ENCODE measurements around the gene MITF.

The MITF gene

GRCh38 chr3:69700949-69701348, 38.3 kb upstream of the MITF start:
- Histone ChIP-seq H3K27me3 (ENCODE audit: insufficient read depth, low read length) (no peaks in the 10 kb centered on the region), H3K9me2 (ENCODE audit: low read depth, low read length) (no peaks in the 10 kb centered on the region), H2AFZ (ENCODE audit: low read length) (no peak overlapping the region), H3F3A (ENCODE audit: insufficient read depth, low read length) (no peaks in the 10 kb centered on the region), H3K9ac (ENCODE audit: low read length) (no peak overlapping the region), H3K4me3 (ENCODE audit: low read depth, low read length, poor library complexity, severe bottlenecking) (no peak overlapping the region), H3K4me2 (ENCODE audit: low read length) (no peak overlapping the region), H3K4me1 (ENCODE audit: insufficient read depth, low read length, severe bottlenecking) (no peaks in the 10 kb centered on the region), H3K79me2 (ENCODE audit: insufficient read depth, low read length) (no peaks in the 10 kb centered on the region), H4K20me1 (ENCODE audit: insufficient read depth, low read length) (no peaks in the 10 kb centered on the region), H3K36me3 (ENCODE audit: insufficient read depth, low read length) (no peaks in the 10 kb centered on the region), H3K9me3 (ENCODE audit: low read length) (no peaks in the 10 kb centered on the region), H3K27ac (ENCODE audit: low read depth, low read length, poor library complexity, severe bottlenecking) (no peak overlapping the region)
- TF ChIP-seq EZH2 (IDR thresholded peaks at IDR 0.05; ENCODE audit: borderline replicate concordance, low read length), result no peak
- TF ChIP-seq CTCF (IDR thresholded peaks at IDR 0.05; ENCODE audit: low read length), result no peak

GRCh38 chr3:69710153-69710977, 28.9 kb upstream of the MITF start:
- TF ChIP-seq CTCF (IDR thresholded peaks at IDR 0.05; ENCODE audit: low read length) (no peak), EZH2 (IDR thresholded peaks at IDR 0.05; ENCODE audit: borderline replicate concordance, low read length) (no peak)
- Histone ChIP-seq H3K9me2 (ENCODE audit: low read depth, low read length) (no peaks in the 10 kb centered on the region), H4K20me1 (ENCODE audit: insufficient read depth, low read length) (no peaks in the 10 kb centered on the region), H3K4me2 (ENCODE audit: low read length) (no peak overlapping the region), H3K27ac (ENCODE audit: low read depth, low read length, poor library complexity, severe bottlenecking) (no peak overlapping the region), H3F3A (ENCODE audit: insufficient read depth, low read length) (no peaks in the 10 kb centered on the region), H2AFZ (ENCODE audit: low read length) (no peak overlapping the region), H3K4me1 (ENCODE audit: insufficient read depth, low read length, severe bottlenecking) (no peaks in the 10 kb centered on the region), H3K4me3 (ENCODE audit: low read depth, low read length, poor library complexity, severe bottlenecking) (no peak overlapping the region), H3K9me3 (ENCODE audit: low read length) (no peaks in the 10 kb centered on the region), H3K9ac (ENCODE audit: low read length) (no peak overlapping the region), H3K27me3 (ENCODE audit: insufficient read depth, low read length) (no peaks in the 10 kb centered on the region), H3K79me2 (ENCODE audit: insufficient read depth, low read length) (no peaks in the 10 kb centered on the region), H3K36me3 (ENCODE audit: insufficient read depth, low read length) (no peaks in the 10 kb centered on the region)

GRCh38 chr3:69712269-69712668, 27.0 kb upstream of the MITF start:
- H3K27ac ChIP-seq (ENCODE audit: low read depth, low read length, poor library complexity, severe bottlenecking), result no peak overlapping the region
- no peaks in the 10 kb centered on the region for H3K9me3 ChIP-seq (ENCODE audit: low read length)
- no peaks in the 10 kb centered on the region for H4K20me1 ChIP-seq (ENCODE audit: insufficient read depth, low read length)
- H3K36me3 ChIP-seq (ENCODE audit: insufficient read depth, low read length), result no peaks in the 10 kb centered on the region
- H3K4me3 ChIP-seq (ENCODE audit: low read depth, low read length, poor library complexity, severe bottlenecking), result no peak overlapping the region
- TF ChIP-seq EZH2 (IDR thresholded peaks at IDR 0.05; ENCODE audit: borderline replicate concordance, low read length) (no peak), CTCF (IDR thresholded peaks at IDR 0.05; ENCODE audit: low read length) (no peak)
- no peaks in the 10 kb centered on the region for H3F3A ChIP-seq (ENCODE audit: insufficient read depth, low read length)
- no peaks in the 10 kb centered on the region for H3K9me2 ChIP-seq (ENCODE audit: low read depth, low read length)
- no peaks in the 10 kb centered on the region for H3K79me2 ChIP-seq (ENCODE audit: insufficient read depth, low read length)
- H3K4me2 ChIP-seq (ENCODE audit: low read length), result no peak overlapping the region
- no peak overlapping the region for H3K9ac ChIP-seq (ENCODE audit: low read length)
- H3K27me3 ChIP-seq (ENCODE audit: insufficient read depth, low read length), result no peaks in the 10 kb centered on the region
- H2AFZ ChIP-seq (ENCODE audit: low read length), result no peak overlapping the region
- H3K4me1 ChIP-seq (ENCODE audit: insufficient read depth, low read length, severe bottlenecking), result no peaks in the 10 kb centered on the region

Data from OCI-LY1 (cell line).